Measurements from ENCODE around the gene GRPEL2.

DNA sequence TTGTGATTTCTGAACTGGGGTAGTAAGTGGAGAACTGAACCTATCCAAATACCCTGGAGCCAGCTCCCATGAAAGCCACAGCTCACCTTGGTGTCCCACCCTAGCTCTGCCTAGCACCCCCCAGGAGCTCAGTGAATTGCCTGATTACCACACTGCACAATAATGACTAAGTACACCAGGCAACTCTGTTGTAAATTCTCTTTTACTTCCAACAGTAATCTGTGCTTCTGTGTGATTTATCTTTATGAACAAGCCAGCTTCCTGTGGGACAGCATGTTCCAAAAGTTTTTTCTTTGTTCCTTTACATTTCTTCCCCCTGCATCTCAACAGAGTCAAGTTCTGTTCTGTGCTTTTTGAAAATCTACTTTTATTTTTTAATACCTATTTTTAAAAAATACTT, 22.1 kb upstream of the GRPEL2 start:
- TF ChIP-seq, protein P1, sequence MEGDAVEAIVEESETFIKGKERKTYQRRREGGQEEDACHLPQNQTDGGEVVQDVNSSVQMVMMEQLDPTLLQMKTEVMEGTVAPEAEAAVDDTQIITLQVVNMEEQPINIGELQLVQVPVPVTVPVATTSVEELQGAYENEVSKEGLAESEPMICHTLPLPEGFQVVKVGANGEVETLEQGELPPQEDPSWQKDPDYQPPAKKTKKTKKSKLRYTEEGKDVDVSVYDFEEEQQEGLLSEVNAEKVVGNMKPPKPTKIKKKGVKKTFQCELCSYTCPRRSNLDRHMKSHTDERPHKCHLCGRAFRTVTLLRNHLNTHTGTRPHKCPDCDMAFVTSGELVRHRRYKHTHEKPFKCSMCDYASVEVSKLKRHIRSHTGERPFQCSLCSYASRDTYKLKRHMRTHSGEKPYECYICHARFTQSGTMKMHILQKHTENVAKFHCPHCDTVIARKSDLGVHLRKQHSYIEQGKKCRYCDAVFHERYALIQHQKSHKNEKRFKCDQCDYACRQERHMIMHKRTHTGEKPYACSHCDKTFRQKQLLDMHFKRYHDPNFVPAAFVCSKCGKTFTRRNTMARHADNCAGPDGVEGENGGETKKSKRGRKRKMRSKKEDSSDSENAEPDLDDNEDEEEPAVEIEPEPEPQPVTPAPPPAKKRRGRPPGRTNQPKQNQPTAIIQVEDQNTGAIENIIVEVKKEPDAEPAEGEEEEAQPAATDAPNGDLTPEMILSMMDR (IDR thresholded peaks at IDR 0.05; ENCODE audit: insufficient read depth, low read length, poor library complexity, severe bottlenecking), result no peak
- no peak for TF ChIP-seq EZH2phosphoT487 (conservative IDR thresholded peaks at IDR 0.05; ENCODE audit: low read length)
